BLaER1 treated with 17β-estradiol and CSF1 and Interleukin-3, amounts not matched to agents 10 nM and 100 nM (cell line): ENCODE data around the gene ZCWPW1.

ENCODE experiments used
- H3K27ac ChIP-seq, 11 experiments: shearing (Covaris generic); formaldehyde crosslinking; 2 replicates each; pipeline ENCODE4 v1.8.1; 2022
- H3K27me3 ChIP-seq, 11 experiments: shearing (Covaris generic); formaldehyde crosslinking; 2 replicates each; pipeline ENCODE4 v1.8.1; 2022
- H3K36me3 ChIP-seq, 11 experiments: shearing (Covaris generic); formaldehyde crosslinking; 2 replicates each; pipeline ENCODE4 v1.8.1; 2022
- H3K4me1 ChIP-seq, 10 experiments: shearing (Covaris generic); formaldehyde crosslinking; 2 replicates each; pipeline ENCODE4 v1.8.1; 2022
- H3K4me2 ChIP-seq, 11 experiments: shearing (Covaris generic); formaldehyde crosslinking; 2 replicates each; pipeline ENCODE4 v1.8.1; 2022
- H3K4me3 ChIP-seq, 10 experiments: shearing (Covaris generic); formaldehyde crosslinking; 2 replicates each; pipeline ENCODE4 v1.8.1; 2022
- H3K9ac ChIP-seq, 11 experiments: shearing (Covaris generic); formaldehyde crosslinking; 2 replicates each; pipeline ENCODE4 v1.8.1; 2022
- H3K9me3 ChIP-seq, 11 experiments: shearing (Covaris generic); formaldehyde crosslinking; replicated peaks in 1 of 11; 2 replicates each; pipeline ENCODE4 v1.8.1; 2022
- H4K20me1 ChIP-seq, 11 experiments: shearing (Covaris generic); formaldehyde crosslinking; 2 replicates each; pipeline ENCODE4 v1.8.1; 2022
- Cebpa-rat ChIP-seq, 11 experiments: shearing (Covaris generic); IDR thresholded peaks; 2 replicates each; pipeline ENCODE4 v1.8.1; 2022

Gene ZCWPW1

DNA sequence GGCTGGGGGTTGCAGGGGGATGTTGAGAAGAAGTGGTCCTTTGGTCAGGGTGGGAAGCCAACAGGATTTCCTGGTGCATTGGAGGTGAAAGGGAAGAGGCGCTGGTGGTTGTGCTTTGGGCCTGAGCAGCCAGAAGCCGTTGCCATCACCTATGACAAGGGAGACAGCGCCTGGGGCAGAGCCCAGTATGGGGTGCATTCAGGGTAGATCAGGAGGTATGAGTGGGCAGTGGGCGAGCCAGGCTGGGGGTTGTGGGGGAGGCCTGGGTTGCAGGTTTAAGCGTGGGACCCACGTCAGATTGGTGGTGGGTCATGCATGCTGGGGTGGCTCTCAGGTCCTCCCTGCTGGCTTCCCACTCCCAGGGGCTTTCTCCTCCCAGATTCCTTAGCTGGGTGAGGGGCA is 76.8 kb downstream of the ZCWPW1 start:
- Histone ChIP-seq H3K4me3 (no peak overlapping the region), H3K36me3 (peaks cover 91 to 100% (median 98%) of the 10 kb centered on the region in 11 experiments), H3K4me2 (no peak overlapping the region), H3K27me3 (no peaks in the 10 kb centered on the region), H3K9me3 (no peaks in the 10 kb centered on the region), H4K20me1 (peaks cover 0 to 48% (median 17%) of the 10 kb centered on the region in 11 experiments; a peak in 13 of 22 replicates), H3K9ac (peak overlapping the region in 4 of 11 experiments; percentile 1 to 18 (median 12); a peak in 1 of 22 replicates), H3K27ac (no peak overlapping the region), H3K4me1 (peaks cover 0 to 23% (median 7%) of the 10 kb centered on the region in 10 experiments; a peak in 13 of 20 replicates)
- no peak for TF ChIP-seq Cebpa-rat (IDR thresholded peaks at IDR 0.05)
